GM12891 (cell line): ENCODE data around the gene PRCD.

Source experiments
- PAX5 ChIP-seq: IDR thresholded peaks from 2 replicates; pipeline ENCODE4 v1.6.1; 2011; ENCODE audit warnings: low read length, moderate library complexity, mild to moderate bottlenecking; ENCODE audit not compliant: insufficient read depth, severe bottlenecking
- POLR2A ChIP-seq: IDR thresholded peaks from 2 replicates; pipeline ENCODE4 v1.6.1; 2011; ENCODE audit warnings: low read depth, low read length, control low read depth
- POLR2AphosphoS5 ChIP-seq: IDR thresholded peaks from 2 replicates; pipeline ENCODE4 v1.6.1; 2011; ENCODE audit warnings: low read depth, low read length, control low read depth
- POU2F2 ChIP-seq: IDR thresholded peaks from 2 replicates; pipeline ENCODE4 v1.6.1; 2011; ENCODE audit warnings: low read depth, mild to moderate bottlenecking, control low read depth, low read length, moderate library complexity
- SPI1 ChIP-seq: IDR thresholded peaks from 2 replicates; pipeline ENCODE4 v1.6.1; 2011; ENCODE audit warnings: low read depth, low read length, control low read depth
- TAF1 ChIP-seq: IDR thresholded peaks from 2 replicates; pipeline ENCODE4 v1.6.1; 2011; ENCODE audit warnings: low read depth, low read length, control low read depth

DNA sequence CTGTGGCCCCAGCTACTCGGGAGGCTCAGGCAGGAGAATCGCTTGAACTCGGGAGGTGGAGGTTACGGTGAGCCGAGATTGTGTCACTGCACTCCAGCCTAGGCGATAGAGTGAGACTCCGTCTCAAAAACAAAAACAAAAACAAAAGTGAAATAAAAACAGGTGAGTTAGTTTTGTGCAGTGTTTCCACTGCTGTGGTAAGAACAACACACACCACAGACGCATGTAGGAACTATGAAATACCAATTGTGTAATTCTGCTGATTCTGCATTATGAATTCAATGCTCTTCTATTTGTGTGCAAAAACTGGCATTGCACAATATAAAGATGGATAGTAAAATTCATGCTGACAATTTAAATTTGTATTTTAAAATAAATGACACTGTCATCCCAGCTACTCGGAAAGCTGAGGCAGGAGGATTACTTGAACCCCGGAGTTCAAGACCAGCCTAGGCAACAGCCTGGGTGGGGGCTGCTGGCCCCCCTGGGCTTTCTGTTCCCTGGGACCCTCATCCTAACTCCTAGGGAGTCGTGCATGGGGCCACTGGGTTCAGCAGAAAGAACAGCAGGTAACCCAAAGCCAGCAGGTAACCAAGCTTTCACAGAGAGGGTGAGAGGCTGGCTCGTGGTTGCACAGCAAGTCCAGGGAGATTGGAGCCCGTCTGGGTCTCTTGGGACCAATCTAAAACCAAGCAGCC is 28.0 kb upstream of the PRCD start:
- TF ChIP-seq POLR2A (no peak), POLR2AphosphoS5 (no peak), TAF1 (no peak), POU2F2 (no peak), SPI1 (no peak), PAX5 (no peak)
